ENCODE data around the gene FABP7.

DNA sequence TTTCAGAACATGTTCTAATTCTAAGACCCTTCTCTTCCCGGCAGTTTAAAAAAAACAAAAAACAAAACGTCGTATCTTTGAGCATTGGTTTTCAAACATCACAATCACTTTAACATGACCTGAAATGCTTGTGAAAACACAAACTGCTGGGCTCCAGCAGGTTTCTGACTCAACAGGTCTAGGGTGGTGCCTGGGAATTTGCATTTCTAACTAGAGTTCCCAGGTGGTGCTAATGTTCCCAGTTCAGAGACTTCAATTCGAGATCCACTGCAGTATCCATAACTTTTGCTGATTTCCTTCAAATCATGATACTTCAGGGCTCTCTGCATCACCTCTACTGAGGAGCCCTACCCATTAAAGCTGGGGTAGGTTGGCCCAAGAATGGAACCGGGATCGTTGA is 8.7 kb downstream of the FABP7 start:
- TF ChIP-seq EZH2 (IDR thresholded peaks at IDR 0.05; ENCODE audit: borderline replicate concordance, low read depth, low read length, poor library complexity, severe bottlenecking) = no peak
- TF ChIP-seq, protein P1, sequence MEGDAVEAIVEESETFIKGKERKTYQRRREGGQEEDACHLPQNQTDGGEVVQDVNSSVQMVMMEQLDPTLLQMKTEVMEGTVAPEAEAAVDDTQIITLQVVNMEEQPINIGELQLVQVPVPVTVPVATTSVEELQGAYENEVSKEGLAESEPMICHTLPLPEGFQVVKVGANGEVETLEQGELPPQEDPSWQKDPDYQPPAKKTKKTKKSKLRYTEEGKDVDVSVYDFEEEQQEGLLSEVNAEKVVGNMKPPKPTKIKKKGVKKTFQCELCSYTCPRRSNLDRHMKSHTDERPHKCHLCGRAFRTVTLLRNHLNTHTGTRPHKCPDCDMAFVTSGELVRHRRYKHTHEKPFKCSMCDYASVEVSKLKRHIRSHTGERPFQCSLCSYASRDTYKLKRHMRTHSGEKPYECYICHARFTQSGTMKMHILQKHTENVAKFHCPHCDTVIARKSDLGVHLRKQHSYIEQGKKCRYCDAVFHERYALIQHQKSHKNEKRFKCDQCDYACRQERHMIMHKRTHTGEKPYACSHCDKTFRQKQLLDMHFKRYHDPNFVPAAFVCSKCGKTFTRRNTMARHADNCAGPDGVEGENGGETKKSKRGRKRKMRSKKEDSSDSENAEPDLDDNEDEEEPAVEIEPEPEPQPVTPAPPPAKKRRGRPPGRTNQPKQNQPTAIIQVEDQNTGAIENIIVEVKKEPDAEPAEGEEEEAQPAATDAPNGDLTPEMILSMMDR (conservative IDR thresholded peaks at IDR 0.05; ENCODE audit: low read depth, low read length) = no peak
